GM12875 (cell line): Measurements from ENCODE around the gene NOC3L.

Experiments
- H3K4me3 ChIP-seq: one replicate; pipeline ENCODE4 v1.5.1; 2011; ENCODE audit warnings: low read depth, low read length, control low read depth
- CTCF ChIP-seq: IDR thresholded peaks from 2 replicates; pipeline ENCODE4 v1.5.1; 2011; ENCODE audit warnings: low read depth, mild to moderate bottlenecking, control low read depth, inconsistent platforms, low read length, moderate library complexity, borderline replicate concordance; ENCODE audit not compliant: insufficient read depth

The NOC3L gene

DNA sequence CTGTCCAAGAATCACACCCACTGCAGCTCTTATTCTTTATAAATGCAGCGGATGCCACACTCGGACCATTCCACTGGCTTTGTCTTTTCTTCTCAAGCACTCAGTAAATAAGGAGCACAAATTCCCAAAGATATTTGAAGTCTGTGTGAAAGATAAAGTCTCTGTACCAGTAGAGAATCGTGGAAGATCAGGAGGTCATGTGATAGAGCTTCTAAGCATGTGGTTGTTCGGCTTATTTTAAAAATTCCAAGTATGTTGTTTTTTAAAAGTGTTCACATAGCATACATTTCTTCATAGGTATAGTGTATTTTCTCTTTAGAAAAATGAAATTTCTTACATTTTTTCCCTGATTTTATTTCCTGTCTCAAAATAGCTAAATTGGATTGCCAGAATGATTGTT, 75.8 kb downstream of the NOC3L start:
- no peak overlapping the region for H3K4me3 ChIP-seq
- TF ChIP-seq CTCF, result no peak

- TF ChIP-seq CTCF, result no peak
- H3K4me3 ChIP-seq, result no peak overlapping the region
These were observed 77.5 kb downstream of the NOC3L start for GRCh38 chr10:94285271-94285670.
